Amniotic epithelial cell (primary cell): ENCODE results near the gene GALNT1.

Experiments used
- DNase-seq: peaks from one replicate; pipeline ENCODE4 v3.0.0-alpha.2; 2010; ENCODE audit warnings: low read depth

Gene GALNT1

DNA sequence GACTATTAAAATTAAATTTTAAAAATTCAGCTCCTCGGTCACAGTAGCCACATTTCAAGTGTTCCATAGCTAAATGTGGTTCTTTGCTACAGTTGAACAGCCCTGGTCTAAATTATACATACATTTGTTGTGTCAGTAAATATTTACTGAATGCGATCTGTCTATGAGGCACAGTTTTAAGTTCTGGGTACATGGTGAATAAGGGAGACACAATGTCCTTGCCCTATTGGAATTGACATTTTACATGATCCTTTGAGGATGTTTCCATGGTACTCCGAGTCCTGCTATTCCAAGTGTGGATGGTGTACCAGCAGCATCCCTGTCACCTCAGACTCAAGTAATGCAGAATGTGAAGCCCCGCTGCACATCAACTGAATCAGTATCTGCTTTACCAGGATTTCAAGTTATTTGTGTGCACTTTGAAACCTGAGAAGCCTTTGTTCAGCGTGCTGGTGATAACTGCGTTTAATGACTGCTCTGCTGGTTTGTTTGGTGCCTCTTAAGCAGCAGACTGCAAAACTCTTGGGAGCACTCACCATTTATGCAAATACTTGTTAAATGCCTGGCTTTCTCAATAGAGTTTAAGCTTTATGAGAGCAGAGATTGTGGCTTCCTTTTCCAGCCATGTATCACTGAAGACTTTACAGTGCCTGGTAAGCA lies 1.5 kb downstream of the GALNT1 start:
- peak; percentile 46 for DNase-seq

DNA sequence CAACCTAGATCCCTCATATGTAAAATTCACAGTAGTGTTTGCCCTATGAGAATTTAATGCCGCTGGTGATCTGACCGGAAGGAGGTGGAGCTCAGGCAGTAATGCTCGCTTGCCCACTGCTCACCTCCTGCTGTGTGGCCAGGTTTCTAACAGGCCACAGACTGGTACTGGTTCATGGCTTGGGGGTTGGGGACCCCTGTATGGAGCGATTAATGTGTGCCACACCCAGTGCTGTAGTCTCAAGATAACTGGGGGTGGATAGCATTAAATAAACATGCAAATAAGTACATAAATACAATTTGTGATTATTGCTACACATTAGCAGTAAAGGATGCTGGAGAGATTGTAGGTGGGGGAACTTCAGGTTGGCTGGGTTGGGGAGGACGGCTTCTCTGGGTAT lies 3.2 kb downstream of the GALNT1 start:
- no peak for DNase-seq

GRCh38 chr18:35585608-35586007 lies 4.1 kb downstream of the GALNT1 start:
- no peak for DNase-seq

GRCh38 chr18:35588122-35588521 lies 6.6 kb downstream of the GALNT1 start:
- no peak for DNase-seq

DNA sequence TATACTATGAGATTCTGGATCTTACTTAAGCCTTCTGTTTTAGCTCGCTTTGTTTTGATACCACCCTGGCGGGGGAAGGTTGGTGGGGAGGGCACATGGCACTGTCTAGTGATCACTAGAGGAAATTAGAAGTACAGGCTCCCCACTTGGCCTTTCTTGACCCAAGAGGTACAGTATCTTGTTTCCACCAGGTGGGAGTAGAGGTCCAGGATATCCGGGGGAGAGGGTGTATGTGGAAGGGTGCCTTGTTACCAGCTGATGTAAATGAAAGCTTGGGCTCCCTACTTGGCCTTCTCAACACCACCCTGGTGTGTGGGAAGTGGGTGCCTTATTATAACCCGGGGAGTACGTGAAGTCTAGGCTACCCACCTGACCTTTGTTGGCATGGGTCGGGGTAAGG lies 7.5 kb downstream of the GALNT1 start:
- DNase-seq = no peak

DNA sequence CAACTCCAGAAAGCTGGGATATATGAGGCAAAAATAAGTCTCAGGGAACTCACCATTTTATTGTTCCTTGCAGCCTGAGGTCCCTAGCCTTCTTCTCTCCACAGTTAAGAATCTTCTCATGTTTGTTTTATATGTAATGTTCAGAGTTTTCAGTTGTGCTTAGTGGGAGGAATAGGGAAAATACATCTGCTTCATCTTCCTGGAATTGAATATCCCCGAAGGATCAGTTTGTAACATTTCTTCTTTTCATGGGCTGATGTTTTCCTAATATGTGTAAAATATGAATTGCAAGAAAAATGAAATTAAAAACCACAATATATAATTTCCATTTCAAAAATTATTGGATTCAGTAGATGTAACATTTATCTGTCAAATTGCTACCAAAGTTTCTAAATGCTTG lies 8.0 kb downstream of the GALNT1 start:
- no peak for DNase-seq

- DNase-seq = no peak
Measured at GRCh38 chr18:35590935-35591334, 9.4 kb downstream of the GALNT1 start.

GRCh38 chr18:35592298-35592697 lies 10.8 kb downstream of the GALNT1 start:
- DNase-seq = no peak

DNA sequence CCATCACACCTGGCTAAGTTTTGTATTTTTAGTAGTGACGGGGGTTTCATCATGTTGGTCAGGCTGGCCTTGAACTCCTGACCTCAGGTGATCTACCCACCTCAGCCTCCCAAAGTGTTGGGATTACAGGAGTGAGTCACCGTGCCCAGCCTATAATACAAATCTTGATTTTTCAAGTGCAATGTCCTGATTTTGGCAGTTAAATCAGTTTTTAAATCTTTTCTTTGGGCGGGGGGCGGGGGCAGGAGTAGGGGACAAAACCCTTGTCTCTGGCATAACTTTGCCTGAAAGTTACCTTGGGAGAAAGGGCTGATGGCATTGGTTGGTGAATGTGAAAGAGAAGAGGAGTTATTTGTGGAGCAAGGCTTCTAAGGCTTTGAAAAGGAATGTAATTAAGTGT lies 12.3 kb downstream of the GALNT1 start:
- no peak for DNase-seq

- DNase-seq = no peak
Measured at GRCh38 chr18:35597758-35598157, 16.2 kb downstream of the GALNT1 start.

DNA sequence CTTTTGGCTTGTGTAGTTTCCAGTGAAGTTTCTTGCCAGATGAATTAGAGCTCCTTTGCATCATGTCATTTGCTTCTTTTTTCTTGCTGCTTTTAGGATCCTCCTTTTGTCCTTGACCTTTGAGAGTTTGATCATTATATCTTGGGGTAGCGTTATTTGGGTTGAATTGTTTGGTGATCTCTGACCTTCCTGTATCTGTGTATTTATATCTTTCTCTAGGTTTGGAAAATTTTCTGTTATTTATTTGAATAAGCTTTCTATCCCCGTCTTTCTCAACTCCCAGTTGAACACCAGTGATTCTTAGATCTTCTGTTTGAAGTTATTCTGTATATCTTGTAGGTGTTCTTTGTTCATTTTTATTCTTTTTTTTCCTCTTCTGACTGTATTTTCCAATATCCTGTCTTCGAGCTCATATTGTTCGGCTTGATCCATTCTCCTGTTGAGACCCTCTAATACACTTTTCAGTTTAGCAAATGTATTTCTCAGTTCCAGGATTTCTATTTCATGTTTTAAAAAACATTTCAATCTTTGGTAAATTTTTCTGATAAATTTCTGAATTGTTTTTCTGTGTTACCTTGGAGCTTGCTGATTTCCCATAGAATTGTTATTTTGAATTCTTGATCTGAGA lies 20.8 kb downstream of the GALNT1 start:
- DNase-seq = no peak

GRCh38 chr18:35603008-35603407 lies 21.5 kb downstream of the GALNT1 start:
- no peak for DNase-seq

GRCh38 chr18:35603528-35603927 lies 22.0 kb downstream of the GALNT1 start:
- DNase-seq = no peak

DNA sequence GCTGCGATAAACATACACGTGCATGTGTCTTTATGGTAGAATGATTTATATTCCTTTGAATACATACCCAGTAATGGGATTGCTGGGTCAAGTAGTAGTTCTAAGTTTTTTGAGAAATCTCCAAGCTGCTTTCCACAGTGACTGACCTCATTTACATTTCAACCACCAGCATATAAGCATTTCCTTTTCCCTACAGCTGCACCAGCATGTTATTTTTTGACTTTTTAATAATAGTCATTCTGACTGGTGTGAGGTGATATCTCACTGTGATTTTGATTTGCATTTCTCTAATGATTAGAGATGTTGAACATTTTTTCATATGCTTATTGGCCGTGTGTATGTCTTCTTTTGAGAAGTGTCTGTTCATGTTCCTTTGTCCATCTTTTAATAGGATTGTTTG lies 22.8 kb downstream of the GALNT1 start:
- DNase-seq = no peak

DNA sequence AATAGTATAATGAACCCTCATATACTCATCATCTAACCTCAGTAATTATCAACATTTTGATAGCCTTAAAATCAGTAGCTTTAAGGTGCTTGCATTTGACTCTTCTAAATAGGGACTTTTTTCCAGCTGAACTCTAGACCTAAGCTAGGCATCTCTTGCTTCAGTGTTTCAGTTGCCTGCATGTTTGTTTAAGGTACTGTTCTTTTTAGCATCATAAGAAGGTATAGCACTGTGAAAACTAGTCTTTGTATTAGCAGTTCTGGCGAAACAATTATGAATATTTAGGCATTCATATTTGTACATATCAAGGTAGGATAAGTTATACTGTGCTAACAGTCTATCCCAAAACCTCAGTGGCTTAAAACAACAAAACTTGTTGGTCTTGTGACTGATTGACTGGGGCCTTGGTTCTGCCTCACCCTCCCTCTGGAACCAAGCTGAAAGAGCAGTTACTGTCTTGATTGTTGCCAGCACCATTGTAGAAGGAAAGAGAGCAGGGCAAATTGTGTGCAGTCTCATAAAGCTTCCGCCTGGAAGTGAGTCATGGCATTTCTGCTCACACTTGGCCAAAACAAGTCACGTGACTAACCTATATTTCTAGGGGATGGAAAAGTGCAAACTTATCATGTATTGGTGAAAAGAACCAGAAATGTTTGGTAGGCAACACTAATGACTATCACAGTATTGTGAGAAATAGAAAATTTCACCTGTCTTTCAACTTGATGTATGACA lies 24.3 kb downstream of the GALNT1 start:
- no peak for DNase-seq

- DNase-seq = no peak
Measured at GRCh38 chr18:35609236-35609635, 27.7 kb downstream of the GALNT1 start.

GRCh38 chr18:35610089-35610488 lies 28.5 kb downstream of the GALNT1 start:
- DNase-seq = no peak

- DNase-seq = no peak
Measured at GRCh38 chr18:35610724-35611123, 29.2 kb downstream of the GALNT1 start.

DNA sequence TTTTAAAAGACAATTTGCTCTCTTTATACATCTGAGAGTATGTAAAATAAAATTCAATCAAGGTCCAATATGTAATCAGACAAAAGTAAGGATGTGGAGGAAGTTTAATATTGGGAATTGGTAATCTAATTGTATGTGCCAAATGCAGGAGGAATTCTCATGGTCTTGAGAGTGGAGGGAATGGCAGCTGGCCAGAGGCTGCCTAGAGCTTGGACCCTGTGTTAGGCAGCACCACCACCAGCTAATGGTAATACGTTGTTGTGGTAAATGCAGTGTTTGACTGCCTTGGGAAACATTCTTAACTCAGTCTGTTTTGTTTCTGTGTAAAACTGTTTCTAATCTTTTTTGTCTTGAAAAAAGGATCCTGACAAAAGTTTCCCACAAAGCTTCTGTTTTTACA lies 30.0 kb downstream of the GALNT1 start:
- DNase-seq = no peak

- no peak for DNase-seq
Measured at GRCh38 chr18:35616074-35616473, 34.5 kb downstream of the GALNT1 start.

DNA sequence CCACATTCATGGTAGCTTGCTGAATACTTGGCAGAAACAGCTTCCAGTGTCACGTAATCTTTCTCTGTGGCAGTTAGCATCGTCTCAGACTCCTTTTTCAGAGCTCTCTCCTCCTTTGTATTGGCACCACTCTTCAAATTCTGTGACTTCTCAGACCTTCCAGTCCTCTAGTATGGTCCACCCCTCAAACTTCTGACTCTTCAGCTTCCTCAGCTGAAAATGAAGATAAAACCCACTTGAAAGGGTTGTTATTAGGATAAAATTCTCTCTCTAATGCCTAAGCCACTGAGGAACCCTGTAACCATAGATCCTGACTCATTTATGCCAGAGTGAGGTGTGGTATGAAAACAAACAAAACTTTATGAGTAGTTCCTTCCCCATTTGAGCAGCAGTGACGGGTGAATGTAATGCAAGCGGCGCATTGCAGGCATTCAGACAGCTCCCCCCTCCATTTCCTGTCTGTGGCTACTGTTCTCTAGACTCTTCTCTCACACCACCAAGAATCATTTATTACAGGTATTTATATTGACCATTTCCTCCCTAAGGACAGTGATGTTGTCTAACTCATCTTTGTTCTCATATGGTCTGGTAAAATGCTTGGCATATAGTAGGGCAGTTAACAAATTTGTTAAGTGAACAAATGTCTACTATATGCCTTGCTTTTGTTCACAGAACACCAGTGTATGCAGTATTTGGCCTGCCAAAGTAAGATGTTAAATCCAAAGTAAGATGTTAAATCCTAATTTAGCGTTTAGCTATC lies 35.3 kb downstream of the GALNT1 start:
- peak; percentile 87 for DNase-seq

DNA sequence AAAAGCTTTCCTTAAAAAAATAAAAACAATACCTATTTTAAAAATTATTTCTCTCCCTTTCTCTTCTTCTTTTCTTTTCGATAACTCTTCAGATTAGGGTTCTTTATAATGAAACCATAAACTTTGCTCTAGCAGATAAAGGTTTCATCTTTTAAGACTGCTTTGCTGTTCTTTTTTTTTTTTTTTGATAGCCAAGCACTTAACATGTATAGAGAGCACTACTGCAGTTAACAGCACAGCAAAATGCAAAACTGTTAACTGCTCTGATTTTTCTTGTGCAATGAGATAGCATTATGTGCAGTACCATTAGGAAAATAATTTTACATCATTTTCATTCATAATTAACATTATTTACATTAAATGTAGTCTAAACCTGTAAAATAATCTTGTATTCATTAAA lies 36.3 kb downstream of the GALNT1 start:
- no peak for DNase-seq

DNA sequence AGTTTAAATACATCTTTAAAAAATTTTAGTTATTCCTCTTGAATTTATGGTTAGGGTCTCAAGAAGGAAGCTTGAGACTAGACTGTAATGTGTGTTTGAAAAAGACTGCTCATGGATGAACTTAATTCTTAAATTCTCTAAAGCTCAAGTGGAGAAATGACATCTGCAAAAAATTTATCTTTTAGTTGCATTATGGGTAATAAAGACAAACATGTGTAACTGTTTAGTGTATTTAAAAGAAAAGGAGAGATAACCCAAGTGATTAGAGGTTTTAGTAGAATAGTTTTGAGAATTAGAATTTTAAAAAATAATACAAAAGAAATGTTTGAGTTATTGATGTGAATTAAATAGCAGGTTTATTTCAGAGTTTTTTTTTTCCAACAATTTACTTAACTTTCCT lies 36.7 kb downstream of the GALNT1 start:
- no peak for DNase-seq
